Coronary artery (tissue), 2 donors: ENCODE results near the gene H3-3A.

ENCODE experiments used
- DNase-seq: peaks from one replicate; pipeline ENCODE4 v3.0.0-alpha.2; 2017; ENCODE audit warnings: low spot score
- H3K27ac ChIP-seq, 2 donors: fragments of 200-600 bp; sonication (generic); one replicate each; pipeline ENCODE4 v1.5.1; 2016 to 2019
- H3K4me3 ChIP-seq: fragments of 200-600 bp; sonication (generic); 2 replicates; pipeline ENCODE4 v1.5.1; 2016; ENCODE audit warnings: mild to moderate bottlenecking, moderate library complexity
- CTCF ChIP-seq: fragments of 200-600 bp; sonication (generic); IDR thresholded peaks from one replicate; pipeline ENCODE4 v1.5.1; 2019; ENCODE audit warnings: antibody characterized with exemption

H3-3A gene

GRCh38 chr1:226027538-226028217 lies 34.8 kb upstream of the H3-3A start:
- no peak for TF ChIP-seq CTCF
- Histone ChIP-seq H3K27ac (no peak overlapping the region), H3K4me3 (no peak overlapping the region)
- no peak for DNase-seq

- H3K27ac ChIP-seq, result no peak overlapping the region
These were observed 33.4 kb upstream of the H3-3A start for GRCh38 chr1:226029093-226029496.

GRCh38 chr1:226029568-226030225 lies 32.8 kb upstream of the H3-3A start:
- no peak for DNase-seq
- no peak for TF ChIP-seq CTCF
- H3K27ac ChIP-seq, result no peak overlapping the region

More at GRCh38 chr1:226029093-226029496, 33.4 kb upstream of the H3-3A start:
- H3K4me3 ChIP-seq, result no peak overlapping the region
- TF ChIP-seq CTCF, result no peak
- DNase-seq, result no peak

GRCh38 chr1:226033582-226033981 lies 28.9 kb upstream of the H3-3A start:
- Histone ChIP-seq H3K4me3 (no peak overlapping the region), H3K27ac (peak overlapping the region; percentile 50 to 74)
- no peak for TF ChIP-seq CTCF
- no peak for DNase-seq

More at GRCh38 chr1:226029568-226030225, 32.8 kb upstream of the H3-3A start:
- no peak overlapping the region for H3K4me3 ChIP-seq

- no peak overlapping the region for H3K4me3 ChIP-seq
- peak overlapping the region; percentile 74 for H3K27ac ChIP-seq
- no peak for TF ChIP-seq CTCF
- DNase-seq, result no peak
These were observed 28.5 kb upstream of the H3-3A start for GRCh38 chr1:226033991-226034390.

- peak overlapping the region; percentile 74 for H3K27ac ChIP-seq
- H3K4me3 ChIP-seq, result no peak overlapping the region
- TF ChIP-seq CTCF, result no peak
- peak; percentile 93 for DNase-seq
These were observed 28.0 kb upstream of the H3-3A start for GRCh38 chr1:226034482-226034881.

GRCh38 chr1:226035915-226036314 lies 26.6 kb upstream of the H3-3A start:
- DNase-seq, result no peak
- no peak for TF ChIP-seq CTCF
- H3K4me3 ChIP-seq, result no peak overlapping the region
- no peak overlapping the region for H3K27ac ChIP-seq
